Skin epidermis (tissue), 12 donors: ENCODE data around the gene ANKRD31.
"Not testable (repeated sequence)": the region's sequence is repeated elsewhere in the genome, so short reads cannot be mapped to it uniquely, and the experiment has no call there.

Experiments
- H3K27ac ChIP-seq, 21 experiments: fragments of 200-600 bp; sonication (generic) in 11 of 21; one replicate each; pipeline ENCODE4 v1.5.0; 2020; ENCODE audit warnings: mild to moderate bottlenecking in 3 of 21, inconsistent platforms in 2 of 21, moderate library complexity in 2 of 21
- H3K4me3 ChIP-seq, 7 experiments: fragments of 200-600 bp; sonication (generic) in 2 of 7; one replicate each; pipeline ENCODE4 v1.5.0; 2020; ENCODE audit warnings: inconsistent platforms in 2 of 7, mild to moderate bottlenecking in 2 of 7, moderate library complexity in 1 of 7

Gene ANKRD31

GRCh38 chr5:75239681-75240080 lies 3.0 kb upstream of the ANKRD31 start:
- peak overlapping the region in 2 of 21 experiments; percentile 11 to 43 for H3K27ac ChIP-seq
- H3K4me3 ChIP-seq = no peak overlapping the region

- H3K4me3 ChIP-seq = no peak overlapping the region
- peak overlapping the region in 5 of 21 experiments; percentile 64 to 83 (median 80) for H3K27ac ChIP-seq
Observed at GRCh38 chr5:75235711-75236110, 967 bp downstream of the ANKRD31 start.

- Histone ChIP-seq H3K27ac (no peak overlapping the region), H3K4me3 (no peak overlapping the region)
Observed at GRCh38 chr5:75234251-75234650, 2.4 kb downstream of the ANKRD31 start.

GRCh38 chr5:75226916-75227315 lies 9.8 kb downstream of the ANKRD31 start:
- Histone ChIP-seq H3K4me3 (no peak overlapping the region), H3K27ac (no peak overlapping the region)

- Histone ChIP-seq H3K27ac (no peak overlapping the region), H3K4me3 (no peak overlapping the region)
Observed at GRCh38 chr5:75225506-75225905, 11.2 kb downstream of the ANKRD31 start.

- H3K4me3 ChIP-seq, H3K27ac ChIP-seq: not testable (repeated sequence)
Observed at GRCh38 chr5:75220787-75221186, 15.9 kb downstream of the ANKRD31 start.

- Histone ChIP-seq H3K4me3 (no peak overlapping the region), H3K27ac (no peak overlapping the region)
Observed at GRCh38 chr5:75214928-75215327, 21.8 kb downstream of the ANKRD31 start.

GRCh38 chr5:75214409-75214808 lies 22.3 kb downstream of the ANKRD31 start:
- Histone ChIP-seq H3K27ac (no peak overlapping the region), H3K4me3 (no peak overlapping the region)

GRCh38 chr5:75203604-75204003 lies 33.1 kb downstream of the ANKRD31 start:
- no peak overlapping the region for H3K4me3 ChIP-seq
- H3K27ac ChIP-seq = no peak overlapping the region

GRCh38 chr5:75202935-75203334 lies 33.7 kb downstream of the ANKRD31 start:
- H3K4me3 ChIP-seq = no peak overlapping the region
- H3K27ac ChIP-seq = no peak overlapping the region

GRCh38 chr5:75200776-75201175 lies 35.9 kb downstream of the ANKRD31 start:
- no peak overlapping the region for H3K27ac ChIP-seq
- no peak overlapping the region for H3K4me3 ChIP-seq

- no peak overlapping the region for H3K27ac ChIP-seq
- no peak overlapping the region for H3K4me3 ChIP-seq
Observed at GRCh38 chr5:75199946-75200345, 36.7 kb downstream of the ANKRD31 start.

GRCh38 chr5:75199071-75199470 lies 37.6 kb downstream of the ANKRD31 start:
- Histone ChIP-seq H3K27ac (no peak overlapping the region), H3K4me3 (no peak overlapping the region)

- H3K27ac ChIP-seq = no peak overlapping the region
Observed at GRCh38 chr5:75197745-75198144, 38.9 kb downstream of the ANKRD31 start.

GRCh38 chr5:75192804-75193203 lies 43.9 kb downstream of the ANKRD31 start:
- Histone ChIP-seq H3K4me3 (no peak overlapping the region), H3K27ac (no peak overlapping the region)

More at GRCh38 chr5:75197745-75198144, 38.9 kb downstream of the ANKRD31 start:
- no peak overlapping the region for H3K4me3 ChIP-seq

GRCh38 chr5:75192264-75192663 lies 44.4 kb downstream of the ANKRD31 start:
- Histone ChIP-seq H3K27ac (no peak overlapping the region), H3K4me3 (no peak overlapping the region)

GRCh38 chr5:75190227-75190626 lies 46.5 kb downstream of the ANKRD31 start:
- H3K27ac ChIP-seq = no peak overlapping the region
- no peak overlapping the region for H3K4me3 ChIP-seq

- H3K27ac ChIP-seq = no peak overlapping the region
Observed at GRCh38 chr5:75189353-75189752, 47.3 kb downstream of the ANKRD31 start.

GRCh38 chr5:75185763-75186162 lies 50.9 kb downstream of the ANKRD31 start:
- Histone ChIP-seq H3K27ac (no peak overlapping the region), H3K4me3 (no peak overlapping the region)

More at GRCh38 chr5:75189353-75189752, 47.3 kb downstream of the ANKRD31 start:
- H3K4me3 ChIP-seq = no peak overlapping the region

GRCh38 chr5:75176009-75176408 lies 60.7 kb downstream of the ANKRD31 start:
- H3K4me3 ChIP-seq, H3K27ac ChIP-seq: not testable (repeated sequence)

GRCh38 chr5:75174872-75175271 lies 61.8 kb downstream of the ANKRD31 start:
- not testable (repeated sequence) for H3K4me3 ChIP-seq, H3K27ac ChIP-seq

- Histone ChIP-seq H3K4me3 (no peak overlapping the region), H3K27ac (no peak overlapping the region)
Observed at GRCh38 chr5:75169516-75169915, 67.2 kb downstream of the ANKRD31 start.
